Neural progenitor cell (in vitro differentiated cells): Measurements from ENCODE around the gene NPRL2. TPM values are rescaled to one million over a fixed set of nuclear protein-coding genes. Genes with fewer than 3 reads are reported as not detected.

Source experiments
- DNase-seq: peaks from one replicate; pipeline ENCODE4 v3.0.0-alpha.2; 2016; ENCODE audit warnings: low spot score
- H2AFZ ChIP-seq: fragments of 200-600 bp; sonication (generic); replicated peaks from 2 replicates; pipeline ENCODE4 v1.6.1; 2016; ENCODE audit warnings: antibody characterized with exemption
- H3F3A ChIP-seq: fragments of 200-600 bp; sonication (generic); 2 replicates; pipeline ENCODE4 v1.6.1; 2016; ENCODE audit warnings: antibody characterized with exemption, low read depth
- H3K27ac ChIP-seq: fragments of 200-600 bp; sonication (generic); 2 replicates; pipeline ENCODE4 v1.5.1; 2016; ENCODE audit warnings: mild to moderate bottlenecking
- H3K27me3 ChIP-seq: fragments of 200-600 bp; sonication (generic); 2 replicates; pipeline ENCODE4 v1.6.1; 2016; ENCODE audit warnings: mild to moderate bottlenecking, moderate library complexity
- H3K36me3 ChIP-seq: fragments of 200-600 bp; sonication (generic); 2 replicates; pipeline ENCODE4 v1.5.1; 2016
- H3K4me1 ChIP-seq: fragments of 200-600 bp; sonication (generic); 2 replicates; pipeline ENCODE4 v1.6.1; 2016; ENCODE audit warnings: mixed run types
- H3K4me2 ChIP-seq: fragments of 200-600 bp; sonication (generic); 2 replicates; pipeline ENCODE4 v1.6.1; 2016
- H3K4me3 ChIP-seq: fragments of 200-600 bp; sonication (generic); 2 replicates; pipeline ENCODE4 v1.5.1; 2016
- H3K79me2 ChIP-seq: fragments of 200-600 bp; sonication (generic); 2 replicates; pipeline ENCODE4 v1.6.1; 2016; ENCODE audit warnings: low read depth
- H3K9ac ChIP-seq: fragments of 200-600 bp; sonication (generic); 2 replicates; pipeline ENCODE4 v1.6.1; 2016
- H3K9me3 ChIP-seq: fragments of 200-600 bp; sonication (generic); 2 replicates; pipeline ENCODE4 v1.5.1; 2016; ENCODE audit warnings: low read depth
- H4K20me1 ChIP-seq: fragments of 200-600 bp; sonication (generic); 2 replicates; pipeline ENCODE4 v1.6.1; 2016; ENCODE audit warnings: low read depth
- H3K27ac Mint-ChIP-seq: 3 replicates; pipeline ENCODE4 v1.8.0; 2021; ENCODE audit warnings: mixed read lengths
- H3K27me3 Mint-ChIP-seq: 2 replicates; pipeline ENCODE4 v1.8.0; 2022; ENCODE audit warnings: low read depth, mild to moderate bottlenecking, inconsistent platforms, moderate library complexity, mixed read lengths; ENCODE audit not compliant: insufficient read depth
- H3K36me3 Mint-ChIP-seq: 3 replicates; pipeline ENCODE4 v1.8.0; 2021; ENCODE audit warnings: mixed read lengths
- H3K4me1 Mint-ChIP-seq: 3 replicates; pipeline ENCODE4 v1.8.0; 2021; ENCODE audit warnings: mixed read lengths
- H3K4me3 Mint-ChIP-seq: 3 replicates; pipeline ENCODE4 v1.8.0; 2021; ENCODE audit warnings: mild to moderate bottlenecking, moderate library complexity, mixed read lengths
- H3K9me3 Mint-ChIP-seq: 3 replicates; pipeline ENCODE4 v1.8.0; 2020; ENCODE audit warnings: mixed read lengths
- EZH2 ChIP-seq: fragments of 200-600 bp; sonication (generic); IDR thresholded peaks from 2 replicates; pipeline ENCODE4 v1.6.1; 2017; ENCODE audit warnings: antibody characterized with exemption, mild to moderate bottlenecking, moderate library complexity
- EZH2phosphoT487 ChIP-seq: fragments of 200-600 bp; sonication (generic); IDR thresholded peaks from 2 replicates; pipeline ENCODE4 v1.6.1; 2017; ENCODE audit warnings: antibody characterized with exemption
- total RNA-seq: library from RNA; depleted of rRNA; stranded (reverse); fragments of >200 nt; gene quantifications from 2 replicates; pipeline ENCODE4 v1.2.3, GENCODE V29; 2015; ENCODE audit warnings: low replicate concordance
- TF ChIP-seq, protein P1 (sequence below): fragments of 200-600 bp; sonication (generic); IDR thresholded peaks from 2 replicates; pipeline ENCODE4 v1.5.1; 2017; ENCODE audit warnings: antibody characterized with exemption, mild to moderate bottlenecking

The NPRL2 gene
- total RNA-seq, 1 donor from 2014 or later, result 15.5 TPM

- H3K4me3 Mint-ChIP-seq, result no peak overlapping the region
- no peaks in the 10 kb centered on the region for H3F3A ChIP-seq
- no peak for TF ChIP-seq EZH2phosphoT487
- TF ChIP-seq, protein P1, sequence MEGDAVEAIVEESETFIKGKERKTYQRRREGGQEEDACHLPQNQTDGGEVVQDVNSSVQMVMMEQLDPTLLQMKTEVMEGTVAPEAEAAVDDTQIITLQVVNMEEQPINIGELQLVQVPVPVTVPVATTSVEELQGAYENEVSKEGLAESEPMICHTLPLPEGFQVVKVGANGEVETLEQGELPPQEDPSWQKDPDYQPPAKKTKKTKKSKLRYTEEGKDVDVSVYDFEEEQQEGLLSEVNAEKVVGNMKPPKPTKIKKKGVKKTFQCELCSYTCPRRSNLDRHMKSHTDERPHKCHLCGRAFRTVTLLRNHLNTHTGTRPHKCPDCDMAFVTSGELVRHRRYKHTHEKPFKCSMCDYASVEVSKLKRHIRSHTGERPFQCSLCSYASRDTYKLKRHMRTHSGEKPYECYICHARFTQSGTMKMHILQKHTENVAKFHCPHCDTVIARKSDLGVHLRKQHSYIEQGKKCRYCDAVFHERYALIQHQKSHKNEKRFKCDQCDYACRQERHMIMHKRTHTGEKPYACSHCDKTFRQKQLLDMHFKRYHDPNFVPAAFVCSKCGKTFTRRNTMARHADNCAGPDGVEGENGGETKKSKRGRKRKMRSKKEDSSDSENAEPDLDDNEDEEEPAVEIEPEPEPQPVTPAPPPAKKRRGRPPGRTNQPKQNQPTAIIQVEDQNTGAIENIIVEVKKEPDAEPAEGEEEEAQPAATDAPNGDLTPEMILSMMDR, result no peak
- H3K27ac ChIP-seq, result no peak overlapping the region
- H3K4me1 Mint-ChIP-seq, result peaks cover 9% of the 10 kb centered on the region
- no peaks in the 10 kb centered on the region for H3K9me3 Mint-ChIP-seq
- no peak overlapping the region for H3K9ac ChIP-seq
- no peak for DNase-seq
- no peak overlapping the region for H3K4me2 ChIP-seq
- no peaks in the 10 kb centered on the region for H4K20me1 ChIP-seq
- no peak overlapping the region for H3K4me3 ChIP-seq
- no peaks in the 10 kb centered on the region for H3K36me3 Mint-ChIP-seq
- H2AFZ ChIP-seq, result no peak overlapping the region
- peak overlapping the region; percentile 72 for H3K27ac Mint-ChIP-seq
- no peaks in the 10 kb centered on the region for H3K79me2 ChIP-seq
- H3K27me3 ChIP-seq, result no peaks in the 10 kb centered on the region
- no peaks in the 10 kb centered on the region for H3K36me3 ChIP-seq
- no peaks in the 10 kb centered on the region for H3K9me3 ChIP-seq
- H3K27me3 Mint-ChIP-seq, result peaks cover 8% of the 10 kb centered on the region
- peaks cover 7% of the 10 kb centered on the region for H3K4me1 ChIP-seq
Observed at GRCh38 chr3:50393061-50393460, 42.5 kb upstream of the NPRL2 start.

GRCh38 chr3:50392101-50392715, 41.6 kb upstream of the NPRL2 start:
- Histone ChIP-seq H3K79me2 (no peaks in the 10 kb centered on the region), H3K4me2 (no peak overlapping the region), H3K27me3 (no peaks in the 10 kb centered on the region), H4K20me1 (no peaks in the 10 kb centered on the region), H3K9ac (no peak overlapping the region), H3K4me3 (no peak overlapping the region), H2AFZ (no peak overlapping the region), H3K4me1 (peaks cover 7% of the 10 kb centered on the region), H3K9me3 (no peaks in the 10 kb centered on the region), H3K36me3 (no peaks in the 10 kb centered on the region), H3F3A (no peaks in the 10 kb centered on the region), H3K27ac (no peak overlapping the region)
- no peak for DNase-seq
- Mint-ChIP-seq H3K36me3 (no peaks in the 10 kb centered on the region), H3K27ac (no peak overlapping the region), H3K9me3 (no peaks in the 10 kb centered on the region), H3K27me3 (peaks cover 5% of the 10 kb centered on the region), H3K4me1 (peaks cover 9% of the 10 kb centered on the region), H3K4me3 (no peak overlapping the region)
- no peak for TF ChIP-seq EZH2
- TF ChIP-seq EZH2phosphoT487, result no peak
- TF ChIP-seq, protein P1, result no peak

- Histone ChIP-seq H3K27me3 (no peaks in the 10 kb centered on the region), H3K36me3 (no peaks in the 10 kb centered on the region), H2AFZ (no peak overlapping the region), H3F3A (no peaks in the 10 kb centered on the region), H3K9me3 (no peaks in the 10 kb centered on the region), H3K4me3 (no peak overlapping the region), H4K20me1 (no peaks in the 10 kb centered on the region), H3K27ac (no peak overlapping the region), H3K4me1 (peaks cover 3% of the 10 kb centered on the region), H3K4me2 (no peak overlapping the region), H3K79me2 (no peaks in the 10 kb centered on the region), H3K9ac (no peak overlapping the region)
- no peaks in the 10 kb centered on the region for H3K36me3 Mint-ChIP-seq
- H3K4me3 Mint-ChIP-seq, result no peak overlapping the region
- DNase-seq, result no peak
- H3K27me3 Mint-ChIP-seq, result peaks cover 2% of the 10 kb centered on the region
- H3K27ac Mint-ChIP-seq, result peak overlapping the region; percentile 48
- H3K9me3 Mint-ChIP-seq, result no peaks in the 10 kb centered on the region
- peaks cover 3% of the 10 kb centered on the region for H3K4me1 Mint-ChIP-seq
- TF ChIP-seq, protein P1, result no peak
- TF ChIP-seq EZH2phosphoT487 (no peak), EZH2 (no peak)
Observed at GRCh38 chr3:50390508-50391224, 40.1 kb upstream of the NPRL2 start.
